ENCODE results near the gene MYB.

DNA sequence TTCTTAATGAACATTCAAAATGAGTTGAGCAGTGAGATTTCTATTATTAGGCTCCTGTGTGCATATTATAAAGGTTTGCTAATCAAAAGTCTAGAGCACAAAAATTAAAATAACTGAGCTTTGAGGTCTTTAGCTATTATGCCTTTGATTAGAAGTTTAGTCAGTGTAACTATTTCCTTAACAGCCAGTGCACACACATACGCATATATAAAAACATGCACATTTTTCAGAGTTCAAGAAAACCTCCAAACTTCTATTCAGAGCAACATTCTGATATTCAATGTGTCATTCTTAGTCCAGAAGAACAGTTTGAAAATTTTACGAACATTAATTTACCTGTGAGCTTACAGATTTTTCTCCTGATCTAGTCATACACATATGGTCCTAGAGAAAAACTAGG lies 48.3 kb upstream of the MYB start:
- TF ChIP-seq ZNF114 (tag by site-specific recombination; IDR thresholded peaks at IDR 0.05) (no peak), ATF2 (tag by site-specific recombination; IDR thresholded peaks at IDR 0.05; ENCODE audit: low read depth) (no peak), ZNF501 (tag by site-specific recombination; IDR thresholded peaks at IDR 0.05) (no peak), AEBP2 (tag by site-specific recombination; IDR thresholded peaks at IDR 0.05; ENCODE audit: borderline replicate concordance) (no peak)

Measured in HEK293 (cell line).